OCI-LY7 (cell line): ENCODE measurements around the gene IL4.

Experiments
- CTCF ChIP-seq: fragments of 200-600 bp; sonication (generic); conservative IDR thresholded peaks from 2 replicates; pipeline ENCODE4 v1.5.1; 2014; ENCODE audit warnings: mild to moderate bottlenecking, antibody characterized with exemption, low read length, moderate library complexity, mixed read lengths
- EZH2phosphoT487 ChIP-seq: fragments of 200-600 bp; sonication (generic); IDR thresholded peaks from 2 replicates; pipeline ENCODE4 v1.6.1; 2018; ENCODE audit warnings: low read depth, borderline replicate concordance, mild to moderate bottlenecking, mixed run types, antibody characterized with exemption, low read length, moderate library complexity, mixed read lengths

GRCh38 chr5:132655821-132656773, 17.7 kb upstream of the IL4 start:
- TF ChIP-seq CTCF = no peak
- TF ChIP-seq EZH2phosphoT487 = no peak
